ENCODE results near the gene STAU1.

The STAU1 gene

DNA sequence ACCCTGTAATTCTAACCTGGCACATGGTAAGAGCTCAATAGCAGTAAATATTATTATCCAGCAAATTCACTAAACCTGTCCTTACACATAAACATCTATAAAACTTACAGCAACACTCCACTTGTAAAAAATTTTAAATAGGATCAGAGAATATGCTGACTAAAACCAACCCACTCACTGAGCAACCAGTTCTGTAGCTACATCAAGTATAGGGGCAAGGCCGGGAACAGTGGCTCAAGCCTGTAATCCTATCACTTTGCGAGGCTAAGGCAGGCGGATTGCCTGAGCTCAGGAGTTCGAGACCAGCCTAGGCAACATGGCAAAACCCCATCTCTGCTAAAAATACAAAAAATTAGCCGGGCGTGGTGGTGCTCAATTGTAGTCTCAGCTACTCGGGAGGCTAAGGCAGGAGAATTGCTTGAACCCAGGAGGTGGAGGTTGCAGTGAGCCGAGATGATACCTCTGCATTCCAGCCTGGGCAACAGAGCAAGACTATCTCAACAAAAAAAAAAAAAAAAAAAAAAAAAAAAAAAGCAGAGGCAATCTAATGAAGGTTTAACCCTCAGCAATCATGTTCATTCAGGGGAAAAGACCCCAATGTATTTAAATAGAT, 6.8 kb downstream of the STAU1 start:
- no peaks in the 10 kb centered on the region for H3K27me3 ChIP-seq (ENCODE audit: insufficient read depth, poor library complexity, severe bottlenecking)
- no peak overlapping the region for H3K4me3 ChIP-seq (replicated peaks; ENCODE audit: insufficient read depth, low read length)
- no peak overlapping the region for H3K27ac ChIP-seq (replicated peaks)
- no peak for DNase-seq (ENCODE audit: low read depth in 1 of 2, low spot score in 1 of 2)
- no peak for TF ChIP-seq POLR2AphosphoS5 (IDR thresholded peaks at IDR 0.05; ENCODE audit: low read depth)
- TF ChIP-seq, protein P1, sequence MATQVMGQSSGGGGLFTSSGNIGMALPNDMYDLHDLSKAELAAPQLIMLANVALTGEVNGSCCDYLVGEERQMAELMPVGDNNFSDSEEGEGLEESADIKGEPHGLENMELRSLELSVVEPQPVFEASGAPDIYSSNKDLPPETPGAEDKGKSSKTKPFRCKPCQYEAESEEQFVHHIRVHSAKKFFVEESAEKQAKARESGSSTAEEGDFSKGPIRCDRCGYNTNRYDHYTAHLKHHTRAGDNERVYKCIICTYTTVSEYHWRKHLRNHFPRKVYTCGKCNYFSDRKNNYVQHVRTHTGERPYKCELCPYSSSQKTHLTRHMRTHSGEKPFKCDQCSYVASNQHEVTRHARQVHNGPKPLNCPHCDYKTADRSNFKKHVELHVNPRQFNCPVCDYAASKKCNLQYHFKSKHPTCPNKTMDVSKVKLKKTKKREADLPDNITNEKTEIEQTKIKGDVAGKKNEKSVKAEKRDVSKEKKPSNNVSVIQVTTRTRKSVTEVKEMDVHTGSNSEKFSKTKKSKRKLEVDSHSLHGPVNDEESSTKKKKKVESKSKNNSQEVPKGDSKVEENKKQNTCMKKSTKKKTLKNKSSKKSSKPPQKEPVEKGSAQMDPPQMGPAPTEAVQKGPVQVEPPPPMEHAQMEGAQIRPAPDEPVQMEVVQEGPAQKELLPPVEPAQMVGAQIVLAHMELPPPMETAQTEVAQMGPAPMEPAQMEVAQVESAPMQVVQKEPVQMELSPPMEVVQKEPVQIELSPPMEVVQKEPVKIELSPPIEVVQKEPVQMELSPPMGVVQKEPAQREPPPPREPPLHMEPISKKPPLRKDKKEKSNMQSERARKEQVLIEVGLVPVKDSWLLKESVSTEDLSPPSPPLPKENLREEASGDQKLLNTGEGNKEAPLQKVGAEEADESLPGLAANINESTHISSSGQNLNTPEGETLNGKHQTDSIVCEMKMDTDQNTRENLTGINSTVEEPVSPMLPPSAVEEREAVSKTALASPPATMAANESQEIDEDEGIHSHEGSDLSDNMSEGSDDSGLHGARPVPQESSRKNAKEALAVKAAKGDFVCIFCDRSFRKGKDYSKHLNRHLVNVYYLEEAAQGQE (IDR thresholded peaks at IDR 0.05; ENCODE audit: insufficient replicate concordance, low read depth) = no peak
- no peak for TF ChIP-seq GABPA (IDR thresholded peaks at IDR 0.05; ENCODE audit: low read depth)
- no peak for TF ChIP-seq SPI1 (IDR thresholded peaks at IDR 0.05; ENCODE audit: borderline replicate concordance, low read depth)
- TF ChIP-seq, protein P2, sequence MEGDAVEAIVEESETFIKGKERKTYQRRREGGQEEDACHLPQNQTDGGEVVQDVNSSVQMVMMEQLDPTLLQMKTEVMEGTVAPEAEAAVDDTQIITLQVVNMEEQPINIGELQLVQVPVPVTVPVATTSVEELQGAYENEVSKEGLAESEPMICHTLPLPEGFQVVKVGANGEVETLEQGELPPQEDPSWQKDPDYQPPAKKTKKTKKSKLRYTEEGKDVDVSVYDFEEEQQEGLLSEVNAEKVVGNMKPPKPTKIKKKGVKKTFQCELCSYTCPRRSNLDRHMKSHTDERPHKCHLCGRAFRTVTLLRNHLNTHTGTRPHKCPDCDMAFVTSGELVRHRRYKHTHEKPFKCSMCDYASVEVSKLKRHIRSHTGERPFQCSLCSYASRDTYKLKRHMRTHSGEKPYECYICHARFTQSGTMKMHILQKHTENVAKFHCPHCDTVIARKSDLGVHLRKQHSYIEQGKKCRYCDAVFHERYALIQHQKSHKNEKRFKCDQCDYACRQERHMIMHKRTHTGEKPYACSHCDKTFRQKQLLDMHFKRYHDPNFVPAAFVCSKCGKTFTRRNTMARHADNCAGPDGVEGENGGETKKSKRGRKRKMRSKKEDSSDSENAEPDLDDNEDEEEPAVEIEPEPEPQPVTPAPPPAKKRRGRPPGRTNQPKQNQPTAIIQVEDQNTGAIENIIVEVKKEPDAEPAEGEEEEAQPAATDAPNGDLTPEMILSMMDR (IDR thresholded peaks at IDR 0.05; ENCODE audit: insufficient read depth, low read length) = no peak

DNA sequence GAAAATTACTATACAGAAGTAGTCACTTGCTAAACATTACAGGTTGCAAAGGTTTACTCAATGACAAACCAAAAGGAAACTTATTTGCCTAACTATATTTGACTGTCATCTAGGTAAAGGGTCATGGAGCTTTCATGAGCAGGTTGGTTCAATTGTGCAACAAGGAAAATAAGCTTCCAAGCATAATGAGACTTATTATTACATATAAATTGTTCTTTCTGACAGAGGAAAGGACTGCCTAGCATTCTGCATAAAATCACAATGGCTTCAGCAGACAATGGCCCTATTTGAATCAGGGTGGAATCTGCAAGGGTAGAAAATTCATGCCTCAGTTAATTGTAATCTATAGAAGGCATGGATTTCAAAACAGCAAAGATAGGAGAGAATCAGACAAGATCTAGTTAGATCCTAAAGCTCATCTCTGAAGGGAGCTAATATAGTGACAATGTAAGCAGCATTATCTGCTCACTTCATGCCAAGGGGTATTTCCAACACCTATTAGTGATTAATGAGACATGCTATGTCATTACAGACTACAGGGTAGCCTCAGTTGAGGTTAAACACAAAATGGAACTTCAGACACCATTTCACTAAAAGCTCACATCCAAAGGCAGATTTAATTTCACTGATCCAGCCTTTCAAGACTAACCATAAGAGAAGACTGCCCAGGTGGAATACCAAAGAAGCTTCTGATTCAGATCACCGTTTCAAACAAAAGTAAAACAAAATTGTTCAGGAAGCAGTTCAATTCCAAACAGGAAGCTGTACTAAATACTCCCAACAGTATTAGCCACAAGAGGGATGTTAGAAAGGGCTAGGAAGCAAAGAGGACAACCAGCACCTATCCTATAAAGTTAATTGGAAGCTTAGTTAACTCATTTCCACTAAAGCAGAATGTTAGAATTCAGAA, 8.5 kb downstream of the STAU1 start:
- no peak overlapping the region for H3K4me3 ChIP-seq (replicated peaks; ENCODE audit: insufficient read depth, low read length)
- H3K27ac ChIP-seq (replicated peaks) = peak overlapping the region; percentile 37
- TF ChIP-seq, protein P1 (IDR thresholded peaks at IDR 0.05; ENCODE audit: insufficient replicate concordance, low read depth) = no peak
- TF ChIP-seq GABPA (IDR thresholded peaks at IDR 0.05; ENCODE audit: low read depth) = no peak
- TF ChIP-seq POLR2AphosphoS5 (IDR thresholded peaks at IDR 0.05; ENCODE audit: low read depth) = no peak
- TF ChIP-seq, protein P2 (IDR thresholded peaks at IDR 0.05; ENCODE audit: insufficient read depth, low read length) = no peak
- no peak for TF ChIP-seq SPI1 (IDR thresholded peaks at IDR 0.05; ENCODE audit: borderline replicate concordance, low read depth)
- no peaks in the 10 kb centered on the region for H3K27me3 ChIP-seq (ENCODE audit: insufficient read depth, poor library complexity, severe bottlenecking)
- DNase-seq (ENCODE audit: low read depth in 1 of 2, low spot score in 1 of 2) = no peak

DNA sequence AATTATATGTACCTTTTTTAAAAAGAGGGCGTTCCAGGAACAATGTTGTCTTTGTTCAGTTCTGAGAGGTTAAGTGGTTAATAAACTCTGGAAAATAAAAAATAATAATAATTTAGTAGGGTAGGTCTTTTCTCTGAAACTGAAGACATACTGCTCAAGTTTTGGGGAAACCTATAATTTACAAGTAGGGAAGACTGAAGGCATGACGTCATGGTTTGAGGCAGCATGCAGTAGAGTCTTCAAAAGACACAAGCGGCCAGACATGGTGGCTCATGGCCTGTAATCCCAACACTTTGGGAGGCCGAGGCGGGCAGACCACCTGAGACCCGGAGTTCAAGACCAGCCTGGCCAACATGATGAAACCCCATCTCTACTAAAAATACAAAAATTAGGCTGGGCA, 14.0 kb downstream of the STAU1 start:
- Histone ChIP-seq H3K4me3 (replicated peaks; ENCODE audit: insufficient read depth, low read length) (no peak overlapping the region), H3K27me3 (ENCODE audit: insufficient read depth, poor library complexity, severe bottlenecking) (no peaks in the 10 kb centered on the region), H3K27ac (replicated peaks) (no peak overlapping the region)
- DNase-seq (ENCODE audit: low read depth in 1 of 2, low spot score in 1 of 2) = no peak
- TF ChIP-seq, protein P1 (IDR thresholded peaks at IDR 0.05; ENCODE audit: insufficient replicate concordance, low read depth) = no peak
- TF ChIP-seq GABPA (IDR thresholded peaks at IDR 0.05; ENCODE audit: low read depth) (no peak), POLR2AphosphoS5 (IDR thresholded peaks at IDR 0.05; ENCODE audit: low read depth) (no peak), SPI1 (IDR thresholded peaks at IDR 0.05; ENCODE audit: borderline replicate concordance, low read depth) (no peak)
- TF ChIP-seq, protein P2 (IDR thresholded peaks at IDR 0.05; ENCODE audit: insufficient read depth, low read length) = no peak

Data from HL-60 (cell line).